ENCODE measurements around the gene NRTN. TPM values are rescaled to one million over a fixed set of nuclear protein-coding genes. Genes with fewer than 3 reads are reported as not detected.
"Not testable (repeated sequence)": the region's sequence is repeated elsewhere in the genome, so short reads cannot be mapped to it uniquely, and the experiment has no call there.

Gene NRTN
- total and polyA plus RNA-seq, 2 donors = 2.5 to 9.8 TPM

- Histone ChIP-seq H3K36me3 (ENCODE audit: insufficient read depth) (no peaks in the 10 kb centered on the region), H3K27ac (ENCODE audit: low read depth) (no peak overlapping the region), H3K4me1 (ENCODE audit: insufficient read depth) (no peaks in the 10 kb centered on the region), H3K4me3 (ENCODE audit: low read depth, low read length) (no peak overlapping the region)
- DNase-seq (ENCODE audit: extremely low spot score) = no peak
- WGBS = 80% methylated on average over 11 of the region's 11 CpGs
These were observed 60.9 kb downstream of the NRTN start for GRCh38 chr19:5865772-5866171.

- no peak overlapping the region for H3K4me3 ChIP-seq (ENCODE audit: low read depth, low read length)
- DNase-seq (ENCODE audit: extremely low spot score) = no peak
- no peaks in the 10 kb centered on the region for H3K4me1 ChIP-seq (ENCODE audit: insufficient read depth)
- H3K36me3 ChIP-seq (ENCODE audit: insufficient read depth) = no peaks in the 10 kb centered on the region
- WGBS = 86% methylated on average over 31 of the region's 31 CpGs
- H3K27ac ChIP-seq (ENCODE audit: low read depth) = no peak overlapping the region
These were observed 62.6 kb downstream of the NRTN start for GRCh38 chr19:5867201-5868136.

DNA sequence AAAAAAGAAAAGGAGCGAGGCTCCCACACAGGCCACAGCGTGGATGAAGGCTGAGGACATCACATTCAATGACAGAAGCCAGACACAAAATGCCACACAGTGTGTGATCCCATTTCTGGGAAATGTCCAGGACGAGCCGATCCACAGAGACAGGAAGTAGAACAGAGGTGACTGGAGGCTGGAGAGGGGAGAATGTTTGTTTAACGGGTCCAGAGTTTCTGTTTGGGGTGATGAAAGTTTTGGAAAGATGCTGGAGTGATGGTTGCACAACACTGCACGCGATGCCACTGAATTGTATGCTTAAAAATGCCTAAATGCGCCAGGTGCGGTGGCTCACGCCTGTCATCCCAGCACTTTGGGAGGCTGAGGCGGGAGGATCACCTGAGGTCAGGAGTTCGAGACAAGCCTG is 66.1 kb downstream of the NRTN start:
- H3K27ac ChIP-seq (ENCODE audit: low read depth) = no peak overlapping the region
- 63% methylated on average over 12 of the region's 12 CpGs for WGBS
- no peak for DNase-seq (ENCODE audit: extremely low spot score)

DNA sequence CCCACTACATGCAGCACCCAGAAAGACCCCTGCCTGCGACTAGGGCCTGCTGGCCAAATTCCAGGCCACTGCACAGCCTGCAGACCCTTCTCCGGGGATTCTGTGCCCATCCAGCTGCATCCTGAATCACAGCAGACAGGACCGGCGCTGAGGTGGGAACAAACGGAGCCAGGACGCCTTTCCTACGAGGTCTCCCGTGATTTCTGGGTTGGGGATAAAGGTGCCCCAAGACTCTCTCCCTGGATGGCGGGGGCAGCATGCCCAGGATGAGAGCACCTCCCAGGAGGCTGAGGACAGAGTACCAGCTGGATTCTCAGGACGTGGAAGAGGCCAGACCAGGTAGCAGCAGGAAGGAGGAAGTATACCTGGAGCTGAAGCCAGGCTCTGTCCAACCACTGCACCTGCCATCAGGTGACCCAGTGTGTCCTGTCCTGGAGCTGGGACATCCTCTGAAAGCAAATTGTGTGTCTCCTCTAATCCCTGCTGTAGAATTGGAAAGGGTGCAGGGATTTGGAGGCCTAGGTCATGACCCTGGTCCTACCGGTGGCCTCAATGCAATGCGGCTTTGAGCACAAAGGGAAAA is 68.8 kb downstream of the NRTN start:
- Histone ChIP-seq H3K4me1 (ENCODE audit: insufficient read depth) (no peaks in the 10 kb centered on the region), H3K27ac (ENCODE audit: low read depth) (no peak overlapping the region), H3K4me3 (ENCODE audit: low read depth, low read length) (no peak overlapping the region), H3K36me3 (ENCODE audit: insufficient read depth) (no peaks in the 10 kb centered on the region)
- WGBS = 90% methylated on average over 12 of the region's 12 CpGs
- no peak for DNase-seq (ENCODE audit: extremely low spot score)

More for the DNA sequence above, 66.1 kb downstream of the NRTN start:
- Histone ChIP-seq H3K4me1 (ENCODE audit: insufficient read depth) (no peaks in the 10 kb centered on the region), H3K4me3 (ENCODE audit: low read depth, low read length) (no peak overlapping the region), H3K36me3 (ENCODE audit: insufficient read depth) (no peaks in the 10 kb centered on the region)

GRCh38 chr19:5874496-5874895 is 69.6 kb downstream of the NRTN start:
- not testable (repeated sequence) for DNase-seq (ENCODE audit: extremely low spot score); H3K4me3 ChIP-seq (ENCODE audit: low read depth, low read length); H3K36me3 ChIP-seq (ENCODE audit: insufficient read depth); H3K27ac ChIP-seq (ENCODE audit: low read depth); H3K4me1 ChIP-seq (ENCODE audit: insufficient read depth)
- WGBS = 81% methylated on average over 7 of the region's 7 CpGs

- no peak for DNase-seq (ENCODE audit: extremely low spot score)
- 86% methylated on average over 8 of the region's 8 CpGs for WGBS
- no peak overlapping the region for H3K27ac ChIP-seq (ENCODE audit: low read depth)
- no peaks in the 10 kb centered on the region for H3K4me1 ChIP-seq (ENCODE audit: insufficient read depth)
- H3K4me3 ChIP-seq (ENCODE audit: low read depth, low read length) = no peak overlapping the region
- H3K36me3 ChIP-seq (ENCODE audit: insufficient read depth) = no peaks in the 10 kb centered on the region
These were observed 72.6 kb downstream of the NRTN start for GRCh38 chr19:5877427-5877826.

DNA sequence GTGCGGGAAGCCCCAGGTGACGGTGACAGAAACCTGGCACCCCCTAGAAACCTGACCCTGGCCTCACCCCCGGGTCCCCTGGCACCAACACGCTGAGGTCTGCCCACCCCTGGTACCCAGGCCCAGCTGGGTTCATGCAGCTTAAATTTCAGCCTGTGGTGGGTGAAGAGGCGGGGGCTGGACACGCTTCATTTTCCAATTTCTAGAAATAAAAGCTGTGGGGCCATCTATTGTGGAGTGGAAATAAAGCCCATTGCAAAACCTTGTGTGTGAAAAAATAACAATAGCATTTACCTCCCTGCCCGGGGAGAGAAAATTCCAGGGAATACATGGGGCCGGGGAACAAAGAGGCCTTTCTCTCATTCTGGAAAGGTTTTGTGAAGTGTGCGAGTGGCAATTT is 73.0 kb downstream of the NRTN start:
- Histone ChIP-seq H3K27ac (ENCODE audit: low read depth) (no peak overlapping the region), H3K4me1 (ENCODE audit: insufficient read depth) (no peaks in the 10 kb centered on the region), H3K4me3 (ENCODE audit: low read depth, low read length) (no peak overlapping the region), H3K36me3 (ENCODE audit: insufficient read depth) (no peaks in the 10 kb centered on the region)
- DNase-seq (ENCODE audit: extremely low spot score) = no peak
- WGBS = 76% methylated on average over 9 of the region's 9 CpGs

Other genes starting within 250 kb of the NRTN start
- gene TINCR, start 237.1 kb upstream of the NRTN start, total RNA-seq = 1.6 TPM
- gene TINCR, start 237.1 kb upstream of the NRTN start, polyA plus RNA-seq = 0.85 TPM
- 47.9 TPM for gene SAFB2, start 182.3 kb upstream of the NRTN start, total RNA-seq
- 53.5 TPM for gene SAFB2, start 182.3 kb upstream of the NRTN start, polyA plus RNA-seq
- gene SAFB, start 182.0 kb upstream of the NRTN start, total RNA-seq = 63.3 TPM
- gene SAFB, start 182.0 kb upstream of the NRTN start, polyA plus RNA-seq = 69.3 TPM
- gene MICOS13, start 124.6 kb upstream of the NRTN start, total RNA-seq = 18.8 TPM
- gene MICOS13, start 124.6 kb upstream of the NRTN start, polyA plus RNA-seq = 98.4 TPM
- gene HSD11B1L, start 124.0 kb upstream of the NRTN start, total RNA-seq = 3.6 TPM
- 17.5 TPM for gene HSD11B1L, start 124.0 kb upstream of the NRTN start, polyA plus RNA-seq
- 287 TPM for gene RPL36, start 114.8 kb upstream of the NRTN start, total RNA-seq
- gene RPL36, start 114.8 kb upstream of the NRTN start, polyA plus RNA-seq = 1,053 TPM
- gene LONP1, start 84.9 kb upstream of the NRTN start, total RNA-seq = 21.7 TPM
- gene LONP1, start 84.9 kb upstream of the NRTN start, polyA plus RNA-seq = 58.9 TPM
- not detected for gene CATSPERD, start 84.4 kb upstream of the NRTN start, total RNA-seq
- not detected for gene CATSPERD, start 84.4 kb upstream of the NRTN start, polyA plus RNA-seq
- 0.48 TPM for gene PRR22, start 20.3 kb upstream of the NRTN start, total RNA-seq
- 2.3 TPM for gene PRR22, start 20.3 kb upstream of the NRTN start, polyA plus RNA-seq
- gene DUS3L, start 13.9 kb upstream of the NRTN start, total RNA-seq = 9.6 TPM
- 32.8 TPM for gene DUS3L, start 13.9 kb upstream of the NRTN start, polyA plus RNA-seq
- not detected for gene FUT6, start 34.6 kb downstream of the NRTN start, total RNA-seq
- 0.03 TPM for gene FUT6, start 34.6 kb downstream of the NRTN start, polyA plus RNA-seq
- 0.63 TPM for gene FUT3, start 46.4 kb downstream of the NRTN start, total RNA-seq
- gene FUT3, start 46.4 kb downstream of the NRTN start, polyA plus RNA-seq = 0.29 TPM
- gene FUT5, start 65.5 kb downstream of the NRTN start, total RNA-seq = not detected
- not detected for gene FUT5, start 65.5 kb downstream of the NRTN start, polyA plus RNA-seq
- gene NDUFA11, start 98.7 kb downstream of the NRTN start, total RNA-seq = 114 TPM
- gene NDUFA11, start 98.7 kb downstream of the NRTN start, polyA plus RNA-seq = 520 TPM
- gene VMAC, start 99.8 kb downstream of the NRTN start, total RNA-seq = 10.7 TPM
- 6.5 TPM for gene VMAC, start 99.8 kb downstream of the NRTN start, polyA plus RNA-seq
- gene CAPS, start 109.2 kb downstream of the NRTN start, total RNA-seq = 26.5 TPM
- gene CAPS, start 109.2 kb downstream of the NRTN start, polyA plus RNA-seq = 41.9 TPM
- gene RANBP3, start 173.1 kb downstream of the NRTN start, total RNA-seq = 44.2 TPM
- gene RANBP3, start 173.1 kb downstream of the NRTN start, polyA plus RNA-seq = 106 TPM

Measured in urinary bladder (tissue), 4 donors.